ENCODE results near the gene NDUFAF2.
"Not testable (repeated sequence)": the region's sequence is repeated elsewhere in the genome, so short reads cannot be mapped to it uniquely, and the experiment has no call there.

NDUFAF2 gene

DNA sequence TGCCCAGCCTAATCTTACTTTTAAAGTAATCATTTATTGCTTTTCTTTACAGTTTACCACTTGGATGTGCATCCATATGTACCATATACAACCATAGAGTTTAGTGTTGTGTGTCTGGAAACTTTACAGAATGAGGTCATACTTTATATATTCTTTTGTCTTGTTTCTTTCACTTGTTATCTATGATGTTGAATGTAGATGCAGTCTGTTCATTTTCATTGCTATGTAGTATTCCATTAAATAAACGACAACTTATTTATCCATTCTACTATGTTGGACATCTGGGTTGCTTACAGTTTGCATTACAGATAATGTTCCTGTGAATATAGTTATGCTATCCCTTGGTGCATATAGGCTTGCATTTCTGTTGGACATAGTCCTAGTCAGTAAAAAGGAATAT is 238.5 kb downstream of the NDUFAF2 start:
- no peak for DNase-seq

DNA sequence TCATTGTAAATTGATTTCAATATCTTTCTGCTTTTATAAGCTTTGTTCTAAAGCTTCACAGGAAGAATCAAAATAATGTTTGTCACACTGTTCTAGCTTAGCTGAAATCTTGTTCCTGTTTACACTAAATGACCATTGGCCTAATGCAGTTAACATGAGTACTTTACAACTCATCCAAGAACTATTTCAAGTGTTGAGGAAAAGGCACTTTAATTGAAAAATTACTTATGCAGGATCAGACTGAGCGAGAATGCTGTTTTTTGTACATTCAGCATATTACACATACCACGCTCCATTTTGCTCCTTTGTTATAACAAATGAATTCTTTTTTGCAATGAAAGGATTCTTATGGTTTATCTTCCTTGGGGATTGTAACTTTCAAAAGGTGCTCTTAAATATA is 239.7 kb downstream of the NDUFAF2 start:
- no peak for DNase-seq

DNA sequence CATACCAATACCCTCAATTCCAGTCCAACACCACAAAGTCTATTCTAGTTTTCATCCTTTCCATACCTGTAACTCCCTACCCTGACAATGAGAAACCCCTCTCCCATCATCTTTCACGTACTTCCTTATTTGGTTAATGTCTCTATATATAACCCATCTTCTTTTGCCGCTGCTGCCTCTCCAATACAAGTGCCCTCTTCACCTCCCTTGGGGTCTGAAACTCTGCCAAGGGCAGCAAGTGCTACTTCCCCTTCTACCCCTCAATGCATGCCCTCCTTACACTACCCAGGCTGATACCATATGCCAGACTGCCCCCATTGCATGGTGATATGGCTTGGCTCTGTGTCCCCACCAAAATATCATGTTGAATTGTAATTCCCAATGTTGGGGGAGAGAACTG is 241.6 kb downstream of the NDUFAF2 start:
- no peak for DNase-seq

DNA sequence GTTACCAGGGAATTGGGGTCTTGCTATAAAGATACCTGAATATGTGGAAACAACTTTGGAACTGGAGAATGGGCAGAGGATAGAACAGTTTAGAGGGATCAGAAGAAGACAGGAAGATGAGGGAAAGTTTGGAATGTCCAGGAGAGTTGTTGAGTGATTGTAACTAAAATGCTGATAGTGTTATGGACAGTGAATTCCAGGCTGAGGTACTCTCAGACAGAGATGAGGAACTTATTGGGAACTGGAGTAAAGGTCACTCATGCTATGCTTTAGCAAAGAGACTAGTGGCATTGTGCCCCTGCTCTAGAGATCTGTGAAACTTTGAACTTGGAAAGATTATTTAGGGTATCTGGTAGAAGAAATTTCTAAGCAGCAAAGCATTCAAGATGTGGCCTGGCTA is 242.3 kb downstream of the NDUFAF2 start:
- DNase-seq: not testable (repeated sequence)

DNA sequence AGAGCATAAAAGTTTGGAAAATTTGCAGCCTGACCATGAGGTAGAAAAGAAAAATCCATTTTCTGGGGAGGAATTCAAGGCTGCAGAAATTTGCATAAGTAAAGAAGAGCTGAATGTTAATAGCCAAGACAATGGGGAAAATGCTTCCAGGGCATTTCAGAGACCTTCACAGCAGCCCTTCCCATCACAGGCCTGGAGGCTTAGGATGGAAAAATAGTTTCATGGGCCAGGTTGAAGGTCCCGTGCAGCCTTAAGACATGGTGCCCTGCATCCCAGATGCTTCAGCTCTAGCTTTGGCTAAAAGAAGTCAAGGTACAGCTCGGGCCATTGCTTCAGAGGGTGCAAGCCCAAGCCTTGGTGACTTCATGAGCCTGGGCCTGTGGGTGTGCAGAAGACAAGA is 242.8 kb downstream of the NDUFAF2 start:
- not testable (repeated sequence) for DNase-seq

DNA sequence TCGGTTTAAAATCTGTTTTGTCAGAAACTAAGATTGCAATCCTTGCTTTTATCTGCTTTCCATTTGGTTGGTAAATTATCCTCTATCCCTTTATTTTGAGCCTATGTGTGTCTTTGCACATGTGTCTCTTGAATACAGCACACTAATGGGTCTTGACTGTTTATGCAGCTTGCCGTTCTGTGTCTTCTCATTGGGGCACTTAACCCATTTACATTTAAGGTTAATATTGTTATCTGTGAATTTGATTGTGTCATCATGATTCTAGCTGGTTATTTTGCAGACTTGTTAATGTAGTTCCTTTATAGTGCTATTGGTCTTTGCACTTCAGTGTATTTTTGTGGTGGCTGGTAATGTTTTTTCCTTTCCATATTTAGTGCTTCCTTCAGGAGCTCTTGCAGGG is 253.6 kb downstream of the NDUFAF2 start:
- DNase-seq: no peak

DNA sequence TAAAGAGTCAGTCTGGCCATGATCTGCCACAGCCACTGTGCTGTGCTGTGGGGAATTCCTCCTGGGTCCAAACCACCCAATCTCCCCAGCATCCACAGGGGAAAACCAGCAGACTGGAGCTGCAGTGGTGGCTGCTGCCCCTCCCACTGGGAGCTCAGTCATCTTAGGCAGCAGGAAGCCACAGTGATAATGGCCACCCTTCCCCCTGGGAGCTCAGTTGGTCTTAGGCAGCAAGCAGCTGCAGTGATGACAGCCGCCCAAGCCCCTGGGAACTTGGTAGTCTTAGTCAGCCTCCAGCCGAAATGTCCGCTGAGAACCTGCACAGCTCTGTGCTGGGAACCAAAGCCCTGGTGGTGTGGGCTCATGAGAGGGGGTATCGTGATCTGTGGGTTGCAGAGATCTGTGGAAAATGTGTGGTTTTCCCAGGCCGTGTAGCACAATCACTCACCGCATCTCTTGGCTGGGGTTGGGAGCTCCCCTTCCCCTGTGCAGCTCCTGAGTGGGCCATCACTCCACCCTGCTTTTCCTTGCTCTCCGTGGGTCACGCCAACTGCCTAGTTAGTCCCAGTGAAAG is 255.7 kb downstream of the NDUFAF2 start:
- no peak for DNase-seq

DNA sequence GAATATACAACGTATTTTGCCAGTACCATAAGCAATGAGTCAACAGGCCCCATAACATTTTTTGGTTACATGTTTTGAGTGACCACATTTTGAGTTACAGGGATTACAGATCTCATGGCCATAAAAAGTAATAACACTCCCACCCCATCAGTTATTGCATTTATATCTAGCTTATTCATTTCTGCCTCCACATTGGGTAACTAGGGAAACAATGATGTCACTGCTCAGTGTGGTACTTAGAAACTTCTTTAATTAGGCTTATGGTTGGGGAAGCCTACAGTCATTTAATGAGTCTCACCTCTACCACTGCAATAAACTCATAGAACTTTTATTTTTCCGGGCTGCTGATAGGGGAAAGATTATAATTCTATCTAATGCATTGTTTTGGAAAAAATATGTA is 257.2 kb downstream of the NDUFAF2 start:
- DNase-seq: no peak

Data from central memory CD4-positive, alpha-beta T cell (primary cell).